DND-41 (cell line): ENCODE data around the gene SH3TC2.

Experiments used
- ATAC-seq: fragments of 200-7000 bp; cut with Tn5 transposase; 3 replicates; pipeline ENCODE4 v1.9.1; 2021; ENCODE audit warnings: low read depth; ENCODE audit not compliant: insufficient read depth
- DNase-seq: peaks from one replicate; pipeline ENCODE4 v3.0.0-alpha.2; 2020
- H2AFZ ChIP-seq: 2 replicates; pipeline ENCODE4 v1.6.0; 2012; ENCODE audit warnings: low read depth, low read length
- H3K27ac ChIP-seq: 2 replicates; pipeline ENCODE4 v1.5.1; 2012; ENCODE audit warnings: low read length, inconsistent platforms
- H3K27me3 ChIP-seq: fragments of 200-600 bp; sonication (generic); 2 replicates; pipeline ENCODE4 v1.6.0; 2012; ENCODE audit warnings: low read length, mild to moderate bottlenecking, inconsistent platforms; ENCODE audit not compliant: insufficient read depth, poor library complexity
- H3K36me3 ChIP-seq: 2 replicates; pipeline ENCODE4 v1.5.1; 2012; ENCODE audit warnings: low read length, inconsistent platforms; ENCODE audit not compliant: insufficient read depth
- H3K4me1 ChIP-seq: 2 replicates; pipeline ENCODE4 v1.5.1; 2012; ENCODE audit warnings: mild to moderate bottlenecking, low read length; ENCODE audit not compliant: insufficient read depth
- H3K4me2 ChIP-seq: 2 replicates; pipeline ENCODE4 v1.6.0; 2012; ENCODE audit warnings: mild to moderate bottlenecking, moderate library complexity, low read length, inconsistent platforms; ENCODE audit not compliant: insufficient read depth
- H3K4me3 ChIP-seq, 2 experiments: fragments of 200-600 bp in 1 of 2; shearing (Covaris generic) in 1 of 2; 2 replicates each; pipeline ENCODE4 v1.5.1; 2012 to 2016; ENCODE audit warnings: inconsistent platforms in 2 of 2, low read length in 2 of 2, mild to moderate bottlenecking in 2 of 2, low read depth in 1 of 2, moderate library complexity in 1 of 2
- H3K79me2 ChIP-seq: 2 replicates; pipeline ENCODE4 v1.6.0; 2012; ENCODE audit warnings: low read length, inconsistent platforms; ENCODE audit not compliant: insufficient read depth
- H3K9ac ChIP-seq: 2 replicates; pipeline ENCODE4 v1.6.0; 2012; ENCODE audit warnings: low read depth, mild to moderate bottlenecking, inconsistent platforms, low read length, moderate library complexity
- H3K9me3 ChIP-seq: 2 replicates; pipeline ENCODE4 v1.5.1; 2012; ENCODE audit warnings: low read length, moderate library complexity, mild to moderate bottlenecking, inconsistent platforms; ENCODE audit not compliant: insufficient read depth, severe bottlenecking
- H4K20me1 ChIP-seq: 2 replicates; pipeline ENCODE4 v1.6.0; 2012; ENCODE audit warnings: low read length; ENCODE audit not compliant: insufficient read depth
- EZH2 ChIP-seq: IDR thresholded peaks from 3 replicates; pipeline ENCODE4 v1.6.1; 2012; ENCODE audit warnings: borderline replicate concordance, low read depth, mild to moderate bottlenecking, moderate library complexity, low read length, inconsistent platforms; ENCODE audit not compliant: severe bottlenecking
- TF ChIP-seq, protein P1 (sequence below): IDR thresholded peaks from 2 replicates; pipeline ENCODE4 v1.5.1; 2012; ENCODE audit warnings: borderline replicate concordance, low read length, moderate library complexity, mild to moderate bottlenecking; ENCODE audit not compliant: poor library complexity, severe bottlenecking; ENCODE audit errors: extremely low read depth

SH3TC2 gene

DNA sequence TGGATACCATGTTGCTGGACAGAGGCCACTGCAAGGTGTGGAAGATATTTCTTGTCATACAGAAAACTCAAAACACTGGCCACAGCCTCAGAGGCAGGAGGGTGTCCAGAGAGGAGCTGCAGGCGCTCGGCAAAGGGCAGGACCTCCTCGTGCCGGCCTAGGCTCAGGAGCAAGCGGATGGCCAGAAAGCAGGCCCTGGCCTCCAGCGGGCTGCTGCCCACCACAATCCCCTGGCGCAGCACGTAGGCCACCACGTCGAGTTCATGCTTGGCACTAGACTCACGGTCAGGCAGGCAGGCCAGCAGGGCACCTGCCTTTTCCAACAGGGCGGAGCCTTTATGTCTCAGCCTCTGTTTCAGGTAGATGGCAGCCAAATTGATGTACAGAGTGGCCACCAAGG lies 35.2 kb downstream of the SH3TC2 start:
- Histone ChIP-seq H3K4me1 (no peaks in the 10 kb centered on the region), H3K9ac (no peak overlapping the region), H3K79me2 (no peaks in the 10 kb centered on the region), H3K27me3 (no peaks in the 10 kb centered on the region), H3K36me3 (no peaks in the 10 kb centered on the region), H3K9me3 (no peaks in the 10 kb centered on the region), H2AFZ (no peak overlapping the region), H3K27ac (no peak overlapping the region), H3K4me3 (no peak overlapping the region), H3K4me2 (no peak overlapping the region), H4K20me1 (no peaks in the 10 kb centered on the region)
- DNase-seq (no peak), ATAC-seq (no peak)
- TF ChIP-seq, protein P1, sequence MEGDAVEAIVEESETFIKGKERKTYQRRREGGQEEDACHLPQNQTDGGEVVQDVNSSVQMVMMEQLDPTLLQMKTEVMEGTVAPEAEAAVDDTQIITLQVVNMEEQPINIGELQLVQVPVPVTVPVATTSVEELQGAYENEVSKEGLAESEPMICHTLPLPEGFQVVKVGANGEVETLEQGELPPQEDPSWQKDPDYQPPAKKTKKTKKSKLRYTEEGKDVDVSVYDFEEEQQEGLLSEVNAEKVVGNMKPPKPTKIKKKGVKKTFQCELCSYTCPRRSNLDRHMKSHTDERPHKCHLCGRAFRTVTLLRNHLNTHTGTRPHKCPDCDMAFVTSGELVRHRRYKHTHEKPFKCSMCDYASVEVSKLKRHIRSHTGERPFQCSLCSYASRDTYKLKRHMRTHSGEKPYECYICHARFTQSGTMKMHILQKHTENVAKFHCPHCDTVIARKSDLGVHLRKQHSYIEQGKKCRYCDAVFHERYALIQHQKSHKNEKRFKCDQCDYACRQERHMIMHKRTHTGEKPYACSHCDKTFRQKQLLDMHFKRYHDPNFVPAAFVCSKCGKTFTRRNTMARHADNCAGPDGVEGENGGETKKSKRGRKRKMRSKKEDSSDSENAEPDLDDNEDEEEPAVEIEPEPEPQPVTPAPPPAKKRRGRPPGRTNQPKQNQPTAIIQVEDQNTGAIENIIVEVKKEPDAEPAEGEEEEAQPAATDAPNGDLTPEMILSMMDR: no peak
- no peak for TF ChIP-seq EZH2

DNA sequence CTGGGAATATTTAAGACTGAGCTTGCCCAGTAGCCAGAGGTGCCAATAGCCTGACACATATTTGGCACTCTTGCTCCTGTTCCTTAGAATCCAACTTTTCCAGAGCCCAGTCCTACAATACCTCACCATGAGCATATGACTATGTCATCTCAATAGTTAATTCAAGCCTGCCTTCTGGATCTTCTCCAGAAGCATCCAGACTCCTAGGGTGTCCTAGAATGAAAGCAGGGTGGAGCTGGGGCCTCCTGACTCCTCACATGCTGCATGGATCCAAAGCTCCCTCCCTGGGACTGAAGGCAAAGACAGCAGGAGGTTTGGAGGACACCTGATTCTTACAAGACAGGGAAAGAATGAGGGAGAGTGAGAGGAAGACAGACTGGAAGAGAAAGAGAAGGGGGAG lies 37.9 kb downstream of the SH3TC2 start:
- H3K79me2 ChIP-seq: no peaks in the 10 kb centered on the region
- TF ChIP-seq, protein P1: no peak
- TF ChIP-seq EZH2: no peak
- no peak overlapping the region for H3K27ac ChIP-seq
- H3K27me3 ChIP-seq: peaks cover under 1% of the 10 kb centered on the region
- H3K9me3 ChIP-seq: no peaks in the 10 kb centered on the region
- H3K9ac ChIP-seq: no peak overlapping the region
- H4K20me1 ChIP-seq: no peaks in the 10 kb centered on the region
- no peaks in the 10 kb centered on the region for H3K4me1 ChIP-seq
- DNase-seq (no peak), ATAC-seq (no peak)
- no peak overlapping the region for H3K4me2 ChIP-seq
- H3K4me3 ChIP-seq: no peak overlapping the region
- H2AFZ ChIP-seq: no peak overlapping the region
- H3K36me3 ChIP-seq: no peaks in the 10 kb centered on the region

DNA sequence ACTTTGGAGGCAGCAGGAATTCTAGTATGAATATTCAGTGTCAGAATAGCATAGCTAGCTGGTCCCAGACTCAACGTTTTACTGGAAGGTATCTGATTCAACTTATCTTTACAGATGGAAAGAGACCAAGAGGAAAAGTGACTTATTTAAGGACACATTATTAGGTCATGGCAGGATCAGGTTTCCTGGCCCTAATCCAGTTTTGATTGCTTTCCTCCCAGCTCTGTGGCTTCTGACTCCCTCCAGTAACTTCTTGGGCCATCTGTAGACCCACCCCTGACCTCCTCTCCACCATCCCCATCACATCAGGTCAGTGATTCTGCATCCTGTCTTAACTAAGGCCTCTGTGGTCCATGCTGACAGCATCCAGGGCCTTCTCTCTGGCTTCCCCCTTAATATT lies 38.4 kb downstream of the SH3TC2 start:
- no peak for DNase-seq
- H3K4me3 ChIP-seq: no peak overlapping the region
- peaks cover 5% of the 10 kb centered on the region for H3K27me3 ChIP-seq
- no peak overlapping the region for H3K9ac ChIP-seq
- no peak overlapping the region for H3K27ac ChIP-seq
- H3K9me3 ChIP-seq: no peaks in the 10 kb centered on the region
- TF ChIP-seq EZH2: no peak
- TF ChIP-seq, protein P1: no peak
- H3K4me1 ChIP-seq: no peaks in the 10 kb centered on the region
- H3K79me2 ChIP-seq: no peaks in the 10 kb centered on the region
- no peak overlapping the region for H3K4me2 ChIP-seq
- H3K36me3 ChIP-seq: no peaks in the 10 kb centered on the region
- H2AFZ ChIP-seq: no peak overlapping the region
- no peak for ATAC-seq
- H4K20me1 ChIP-seq: no peaks in the 10 kb centered on the region

DNA sequence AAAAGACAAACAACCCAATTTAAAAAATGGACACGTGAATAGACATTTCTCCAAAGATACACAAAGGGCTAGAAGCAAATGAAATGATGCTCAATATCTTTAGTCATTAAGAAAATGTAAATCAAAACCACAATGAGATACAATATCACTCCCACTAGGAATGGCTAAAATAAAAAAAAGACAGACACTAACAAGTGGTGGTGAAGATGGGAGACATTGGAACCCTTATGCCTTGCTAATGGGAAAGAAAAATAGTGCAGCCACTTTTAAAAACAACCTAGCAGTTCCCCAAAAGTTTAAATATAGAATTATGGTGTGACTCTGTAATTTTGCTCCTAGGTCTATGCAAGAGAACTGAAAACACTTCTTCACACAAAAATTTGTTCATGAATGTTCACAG lies 40.7 kb downstream of the SH3TC2 start:
- Histone ChIP-seq H3K9me3 (no peaks in the 10 kb centered on the region), H3K9ac (no peak overlapping the region), H3K4me3 (no peak overlapping the region), H2AFZ (no peak overlapping the region), H3K27me3 (peaks cover 5% of the 10 kb centered on the region), H4K20me1 (no peaks in the 10 kb centered on the region), H3K4me2 (no peak overlapping the region), H3K4me1 (no peaks in the 10 kb centered on the region), H3K27ac (no peak overlapping the region), H3K79me2 (no peaks in the 10 kb centered on the region), H3K36me3 (no peaks in the 10 kb centered on the region)
- TF ChIP-seq EZH2: no peak
- TF ChIP-seq, protein P1: no peak
- no peak for ATAC-seq
- DNase-seq: no peak
